D721Med (cell line): ENCODE measurements around the gene FAM114A2.

ENCODE experiments used
- DNase-seq: peaks from one replicate; pipeline ENCODE4 v3.0.0; 2011; ENCODE audit warnings: low spot score; ENCODE audit not compliant: insufficient read length
- FAIRE-seq: peaks from 2 replicates; lab custom pipeline; 2011; peaks lifted over from hg19 to GRCh38; lab: Jason Lieb, UNC
- TF ChIP-seq, protein P1 (sequence below): IDR thresholded peaks from 2 replicates; pipeline ENCODE4 v1.5.1; 2012; ENCODE audit warnings: mild to moderate bottlenecking, control low read depth; ENCODE audit not compliant: insufficient read depth; ENCODE audit errors: missing control alignments

FAM114A2 gene

DNA sequence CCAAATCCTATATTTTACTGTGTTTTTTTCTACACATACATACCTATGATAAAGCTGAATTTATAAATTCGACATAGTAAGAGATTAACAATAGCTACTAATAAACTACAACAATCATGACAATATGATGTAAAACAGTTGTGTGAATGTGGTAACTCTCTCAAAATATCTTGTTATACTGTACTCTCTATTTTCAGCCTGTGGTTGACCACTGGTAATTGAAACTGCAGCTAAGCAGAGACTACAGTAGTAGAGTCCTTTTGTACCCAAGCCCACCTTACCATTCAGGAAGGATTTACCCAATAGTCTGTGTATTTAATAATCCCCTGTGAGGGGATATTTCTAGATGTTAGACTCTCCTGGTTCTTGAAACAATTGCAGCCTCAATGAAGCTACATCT, 86.7 kb downstream of the FAM114A2 start:
- DNase-seq, result no peak
- no peak for FAIRE-seq
- TF ChIP-seq, protein P1, sequence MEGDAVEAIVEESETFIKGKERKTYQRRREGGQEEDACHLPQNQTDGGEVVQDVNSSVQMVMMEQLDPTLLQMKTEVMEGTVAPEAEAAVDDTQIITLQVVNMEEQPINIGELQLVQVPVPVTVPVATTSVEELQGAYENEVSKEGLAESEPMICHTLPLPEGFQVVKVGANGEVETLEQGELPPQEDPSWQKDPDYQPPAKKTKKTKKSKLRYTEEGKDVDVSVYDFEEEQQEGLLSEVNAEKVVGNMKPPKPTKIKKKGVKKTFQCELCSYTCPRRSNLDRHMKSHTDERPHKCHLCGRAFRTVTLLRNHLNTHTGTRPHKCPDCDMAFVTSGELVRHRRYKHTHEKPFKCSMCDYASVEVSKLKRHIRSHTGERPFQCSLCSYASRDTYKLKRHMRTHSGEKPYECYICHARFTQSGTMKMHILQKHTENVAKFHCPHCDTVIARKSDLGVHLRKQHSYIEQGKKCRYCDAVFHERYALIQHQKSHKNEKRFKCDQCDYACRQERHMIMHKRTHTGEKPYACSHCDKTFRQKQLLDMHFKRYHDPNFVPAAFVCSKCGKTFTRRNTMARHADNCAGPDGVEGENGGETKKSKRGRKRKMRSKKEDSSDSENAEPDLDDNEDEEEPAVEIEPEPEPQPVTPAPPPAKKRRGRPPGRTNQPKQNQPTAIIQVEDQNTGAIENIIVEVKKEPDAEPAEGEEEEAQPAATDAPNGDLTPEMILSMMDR, result no peak

DNA sequence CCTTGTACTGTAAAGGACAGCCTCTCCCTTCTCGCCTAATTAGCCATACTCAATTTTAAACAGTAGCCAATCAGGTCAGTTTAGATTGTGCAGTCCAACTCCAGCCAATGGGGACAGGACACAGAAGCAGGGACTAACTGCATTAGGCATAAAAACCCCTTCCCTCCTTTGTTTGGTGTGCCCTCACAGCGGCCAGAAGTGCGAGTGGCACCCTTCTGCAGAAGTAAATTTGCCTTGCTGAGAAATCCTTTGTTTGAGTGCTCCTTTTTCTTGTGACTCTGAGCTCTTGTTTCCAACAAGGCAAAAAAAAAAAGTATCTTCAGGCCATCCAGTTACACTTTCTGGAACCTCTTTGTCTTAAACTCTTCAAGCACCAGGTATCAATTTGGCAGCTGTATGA, 97.4 kb downstream of the FAM114A2 start:
- FAIRE-seq (no peak), DNase-seq (no peak)
- TF ChIP-seq, protein P1, result no peak
